ENCODE data around the gene ATP2B3.

The ATP2B3 gene

GRCh38 chrX:153596981-153597750, 79.7 kb downstream of the ATP2B3 start:
- Histone ChIP-seq H3K4me1 (ENCODE audit: control insufficient read depth, low read depth, low read length) (no peaks in the 10 kb centered on the region), H2BK120ac (ENCODE audit: low read depth, low read length) (no peak overlapping the region), H3K9ac (ENCODE audit: low read length) (no peak overlapping the region), H4K8ac (ENCODE audit: low read depth, low read length) (no peak overlapping the region), H3K56ac (ENCODE audit: low read length) (peak overlapping the region; percentile 25), H3K4me2 (ENCODE audit: low read length) (no peak overlapping the region), H3K79me2 (ENCODE audit: control insufficient read depth, insufficient read depth, low read length) (no peaks in the 10 kb centered on the region), H3K36me3 (ENCODE audit: control insufficient read depth, insufficient read depth, low read length) (no peaks in the 10 kb centered on the region), H3K4ac (ENCODE audit: low read depth, low read length) (no peak overlapping the region), H2BK15ac (replicated peaks; ENCODE audit: low read depth) (no peak overlapping the region), H2AK5ac (ENCODE audit: low read length) (no peak overlapping the region), H3K4me3 (ENCODE audit: low read length) (no peak overlapping the region), H3K18ac (ENCODE audit: low read length) (no peak overlapping the region), H4K5ac (ENCODE audit: low read length) (no peak overlapping the region), H3K23ac (ENCODE audit: low read length) (no peak overlapping the region), H3K79me1 (ENCODE audit: low read length) (no peaks in the 10 kb centered on the region), H3K27ac (ENCODE audit: low read depth, low read length) (no peak overlapping the region), H3K27me3 (ENCODE audit: insufficient read depth, low read length, poor library complexity) (no peaks in the 10 kb centered on the region), H2BK5ac (ENCODE audit: low read length) (no peak overlapping the region)
- no CpG with 5 or more reads among the region's 6 CpGs for WGBS (ENCODE audit: extremely low coverage, insufficient coverage, low lambda C conversion rate)
- no peak for DNase-seq

DNA sequence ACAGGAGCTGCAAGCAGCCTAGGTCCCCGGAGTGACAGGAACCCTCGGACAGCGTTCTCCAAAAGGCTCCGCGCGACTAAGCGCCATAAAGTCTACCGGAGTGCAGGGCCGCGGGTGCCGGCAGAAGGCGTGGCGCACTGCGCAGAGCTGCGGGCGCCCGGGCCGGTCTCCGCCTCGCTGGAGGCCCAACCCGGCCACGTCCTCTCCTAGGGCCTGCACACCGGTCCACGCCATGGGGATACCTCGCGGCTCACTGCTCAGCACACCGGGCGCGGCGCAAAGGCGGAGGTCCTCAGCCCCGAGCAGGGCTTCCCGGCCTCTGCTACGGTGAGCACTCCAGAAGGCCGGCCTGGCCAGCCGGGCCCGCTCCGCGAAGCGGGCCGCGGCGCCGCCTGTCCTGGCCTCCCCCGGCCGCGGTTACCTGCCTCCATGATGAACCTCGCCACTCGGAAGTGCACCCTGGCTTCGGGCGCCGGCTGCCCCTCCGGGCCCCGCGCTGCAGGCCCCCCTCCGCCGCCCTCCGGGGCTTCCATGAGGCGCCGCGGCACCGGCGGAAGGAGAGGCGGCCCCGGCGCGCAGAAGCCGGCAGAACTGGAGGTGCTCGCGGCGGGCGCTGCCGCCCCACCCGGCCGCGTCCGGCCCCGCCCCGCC, 81.2 kb downstream of the ATP2B3 start, which contains the start of gene CCNQ:
Gene CCNQ (minus strand): TSS at position 599 of the 651 bp plus-strand sequence. CDS start 66 bp downstream, at position 533.
- Histone ChIP-seq H3K36me3 (ENCODE audit: control insufficient read depth, insufficient read depth, low read length) (no peaks in the 10 kb centered on the region), H3K9ac (ENCODE audit: low read length) (peak within 1 kb of the TSS; percentile 77), H3K56ac (ENCODE audit: low read length) (peak within 1 kb of the TSS; percentile 81), H2BK15ac (replicated peaks; ENCODE audit: low read depth) (no peak within 1 kb of the TSS), H4K8ac (ENCODE audit: low read depth, low read length) (no peak within 1 kb of the TSS), H3K23ac (ENCODE audit: low read length) (no peak within 1 kb of the TSS), H3K27ac (ENCODE audit: low read depth, low read length) (no peak within 1 kb of the TSS), H3K79me1 (ENCODE audit: low read length) (no peaks in the 10 kb centered on the region), H3K4ac (ENCODE audit: low read depth, low read length) (no peak within 1 kb of the TSS), H3K18ac (ENCODE audit: low read length) (peak within 1 kb of the TSS; percentile 80), H3K4me3 (ENCODE audit: low read length) (peak within 1 kb of the TSS; percentile 48), H2AK5ac (ENCODE audit: low read length) (no peak within 1 kb of the TSS), H4K5ac (ENCODE audit: low read length) (no peak within 1 kb of the TSS), H3K4me1 (ENCODE audit: control insufficient read depth, low read depth, low read length) (no peaks in the 10 kb centered on the region), H3K27me3 (ENCODE audit: insufficient read depth, low read length, poor library complexity) (no peaks in the 10 kb centered on the region), H3K4me2 (ENCODE audit: low read length) (peak within 1 kb of the TSS; percentile 74), H2BK5ac (ENCODE audit: low read length) (no peak within 1 kb of the TSS), H3K79me2 (ENCODE audit: control insufficient read depth, insufficient read depth, low read length) (no peaks in the 10 kb centered on the region), H2BK120ac (ENCODE audit: low read depth, low read length) (no peak within 1 kb of the TSS)
- WGBS (ENCODE audit: extremely low coverage, insufficient coverage, low lambda C conversion rate) = no CpG with 5 or more reads among the region's 79 CpGs
- peak; percentile 15 for DNase-seq

GRCh38 chrX:153599192-153600031, 82.0 kb downstream of the ATP2B3 start:
- Histone ChIP-seq H3K27me3 (ENCODE audit: insufficient read depth, low read length, poor library complexity) (no peaks in the 10 kb centered on the region), H3K79me2 (ENCODE audit: control insufficient read depth, insufficient read depth, low read length) (no peaks in the 10 kb centered on the region), H2BK5ac (ENCODE audit: low read length) (no peak overlapping the region), H3K4me2 (ENCODE audit: low read length) (peak overlapping the region; percentile 74), H3K23ac (ENCODE audit: low read length) (no peak overlapping the region), H2AK5ac (ENCODE audit: low read length) (no peak overlapping the region), H3K4ac (ENCODE audit: low read depth, low read length) (no peak overlapping the region), H3K18ac (ENCODE audit: low read length) (no peak overlapping the region), H2BK15ac (replicated peaks; ENCODE audit: low read depth) (no peak overlapping the region), H3K56ac (ENCODE audit: low read length) (peak overlapping the region; percentile 59), H3K27ac (ENCODE audit: low read depth, low read length) (no peak overlapping the region), H3K4me1 (ENCODE audit: control insufficient read depth, low read depth, low read length) (no peaks in the 10 kb centered on the region), H4K8ac (ENCODE audit: low read depth, low read length) (no peak overlapping the region), H2BK120ac (ENCODE audit: low read depth, low read length) (no peak overlapping the region), H3K4me3 (ENCODE audit: low read length) (peak overlapping the region; percentile 48), H3K79me1 (ENCODE audit: low read length) (no peaks in the 10 kb centered on the region), H4K5ac (ENCODE audit: low read length) (no peak overlapping the region), H3K36me3 (ENCODE audit: control insufficient read depth, insufficient read depth, low read length) (no peaks in the 10 kb centered on the region), H3K9ac (ENCODE audit: low read length) (peak overlapping the region; percentile 72)
- no CpG with 5 or more reads among the region's 79 CpGs for WGBS (ENCODE audit: extremely low coverage, insufficient coverage, low lambda C conversion rate)
- DNase-seq = peak; percentile 83

DNA sequence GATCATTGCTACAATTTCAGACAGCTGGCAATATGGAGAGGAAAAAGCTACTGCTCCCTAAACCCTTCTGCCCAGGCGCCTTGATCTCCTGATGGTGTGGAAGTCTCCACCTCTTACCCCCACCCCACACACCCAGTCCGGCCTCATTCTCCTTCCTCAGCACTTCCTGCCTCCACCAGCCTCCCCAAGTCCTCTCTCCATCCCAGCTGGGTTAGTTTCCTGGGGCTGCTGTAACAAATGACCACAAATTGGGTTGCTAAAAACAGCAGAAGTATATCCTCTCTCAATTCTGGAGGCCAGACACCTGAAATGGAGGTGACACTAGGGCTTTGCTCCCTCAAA, 82.6 kb downstream of the ATP2B3 start:
- Histone ChIP-seq H2BK15ac (replicated peaks; ENCODE audit: low read depth) (no peak overlapping the region), H3K56ac (ENCODE audit: low read length) (peak overlapping the region; percentile 59), H2BK120ac (ENCODE audit: low read depth, low read length) (no peak overlapping the region), H3K18ac (ENCODE audit: low read length) (no peak overlapping the region), H4K8ac (ENCODE audit: low read depth, low read length) (no peak overlapping the region), H3K23ac (ENCODE audit: low read length) (no peak overlapping the region), H3K4me3 (ENCODE audit: low read length) (no peak overlapping the region), H2AK5ac (ENCODE audit: low read length) (no peak overlapping the region), H3K27me3 (ENCODE audit: insufficient read depth, low read length, poor library complexity) (no peaks in the 10 kb centered on the region), H3K9ac (ENCODE audit: low read length) (peak overlapping the region; percentile 72), H3K4me2 (ENCODE audit: low read length) (peak overlapping the region; percentile 74), H2BK5ac (ENCODE audit: low read length) (no peak overlapping the region), H4K5ac (ENCODE audit: low read length) (no peak overlapping the region), H3K27ac (ENCODE audit: low read depth, low read length) (no peak overlapping the region), H3K79me2 (ENCODE audit: control insufficient read depth, insufficient read depth, low read length) (no peaks in the 10 kb centered on the region), H3K4me1 (ENCODE audit: control insufficient read depth, low read depth, low read length) (no peaks in the 10 kb centered on the region), H3K36me3 (ENCODE audit: control insufficient read depth, insufficient read depth, low read length) (no peaks in the 10 kb centered on the region), H3K4ac (ENCODE audit: low read depth, low read length) (no peak overlapping the region), H3K79me1 (ENCODE audit: low read length) (no peaks in the 10 kb centered on the region)
- peak; percentile 8 for DNase-seq
- no CpG with 5 or more reads among the region's 2 CpGs for WGBS (ENCODE audit: extremely low coverage, insufficient coverage, low lambda C conversion rate)

GRCh38 chrX:153600921-153601320, 83.5 kb downstream of the ATP2B3 start:
- Histone ChIP-seq H3K27ac (ENCODE audit: low read depth, low read length) (no peak overlapping the region), H3K23ac (ENCODE audit: low read length) (no peak overlapping the region), H3K9ac (ENCODE audit: low read length) (no peak overlapping the region), H3K4ac (ENCODE audit: low read depth, low read length) (no peak overlapping the region), H4K8ac (ENCODE audit: low read depth, low read length) (no peak overlapping the region), H3K18ac (ENCODE audit: low read length) (no peak overlapping the region), H3K4me1 (ENCODE audit: control insufficient read depth, low read depth, low read length) (no peaks in the 10 kb centered on the region), H2AK5ac (ENCODE audit: low read length) (no peak overlapping the region), H2BK5ac (ENCODE audit: low read length) (no peak overlapping the region), H2BK120ac (ENCODE audit: low read depth, low read length) (no peak overlapping the region), H3K56ac (ENCODE audit: low read length) (no peak overlapping the region), H3K36me3 (ENCODE audit: control insufficient read depth, insufficient read depth, low read length) (no peaks in the 10 kb centered on the region), H3K4me2 (ENCODE audit: low read length) (no peak overlapping the region), H3K4me3 (ENCODE audit: low read length) (no peak overlapping the region), H4K5ac (ENCODE audit: low read length) (no peak overlapping the region), H3K79me2 (ENCODE audit: control insufficient read depth, insufficient read depth, low read length) (no peaks in the 10 kb centered on the region), H2BK15ac (replicated peaks; ENCODE audit: low read depth) (no peak overlapping the region), H3K79me1 (ENCODE audit: low read length) (no peaks in the 10 kb centered on the region), H3K27me3 (ENCODE audit: insufficient read depth, low read length, poor library complexity) (no peaks in the 10 kb centered on the region)
- WGBS (ENCODE audit: extremely low coverage, insufficient coverage, low lambda C conversion rate) = no CpG with 5 or more reads among the region's 7 CpGs
- no peak for DNase-seq
